Suprapubic skin (tissue), 4 donors: Measurements from ENCODE around the gene KRTAP2-2.

ENCODE experiments used
- EP300 ChIP-seq: sonication (generic); formaldehyde crosslinking; IDR thresholded peaks from one replicate; pipeline ENCODE4 v1.6.1; 2017; ENCODE audit warnings: antibody characterized with exemption
- POLR2A ChIP-seq, 2 donors: fragments of 450-650 bp; IDR thresholded peaks; one replicate each; pipeline ENCODE4 v1.6.1; 2017; ENCODE audit warnings: antibody characterized with exemption in 2 of 2, mild to moderate bottlenecking in 2 of 2, moderate library complexity in 2 of 2
- POLR2AphosphoS5 ChIP-seq, 3 donors: sonication (generic); formaldehyde crosslinking; IDR thresholded peaks; one replicate each; pipeline ENCODE4 v1.6.1; 2017; ENCODE audit warnings: antibody characterized with exemption in 3 of 3
- TF ChIP-seq, protein P1 (sequence below), 2 donors: fragments of 200-600 bp in 1 of 2; fragments of 450-650 bp in 1 of 2; sonication (generic) in 1 of 2; IDR thresholded peaks; one replicate each; pipeline ENCODE4 v1.5.1; 2016 to 2019; ENCODE audit warnings: antibody characterized with exemption in 2 of 2, mild to moderate bottlenecking in 1 of 2, moderate library complexity in 1 of 2

DNA sequence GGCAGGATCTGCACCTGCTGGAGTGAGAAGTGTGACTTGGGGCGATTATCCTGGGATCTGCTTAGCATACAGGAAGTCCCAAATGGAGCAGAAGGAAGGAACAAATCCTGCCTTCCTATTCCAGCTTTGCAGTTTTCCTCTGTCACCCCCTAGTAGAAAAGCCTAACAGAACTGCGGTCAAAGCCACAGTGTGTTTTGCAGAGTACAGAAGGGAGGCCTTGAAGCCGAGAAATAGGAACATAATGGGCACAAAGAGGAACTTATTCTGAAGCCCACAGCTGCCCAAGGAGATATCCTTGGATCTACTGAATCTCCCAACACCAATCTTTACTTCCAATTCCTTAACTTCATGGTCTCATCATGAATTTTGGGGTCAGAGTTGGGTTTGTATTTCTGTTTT is 36.5 kb downstream of the KRTAP2-2 start:
- TF ChIP-seq, protein P1, sequence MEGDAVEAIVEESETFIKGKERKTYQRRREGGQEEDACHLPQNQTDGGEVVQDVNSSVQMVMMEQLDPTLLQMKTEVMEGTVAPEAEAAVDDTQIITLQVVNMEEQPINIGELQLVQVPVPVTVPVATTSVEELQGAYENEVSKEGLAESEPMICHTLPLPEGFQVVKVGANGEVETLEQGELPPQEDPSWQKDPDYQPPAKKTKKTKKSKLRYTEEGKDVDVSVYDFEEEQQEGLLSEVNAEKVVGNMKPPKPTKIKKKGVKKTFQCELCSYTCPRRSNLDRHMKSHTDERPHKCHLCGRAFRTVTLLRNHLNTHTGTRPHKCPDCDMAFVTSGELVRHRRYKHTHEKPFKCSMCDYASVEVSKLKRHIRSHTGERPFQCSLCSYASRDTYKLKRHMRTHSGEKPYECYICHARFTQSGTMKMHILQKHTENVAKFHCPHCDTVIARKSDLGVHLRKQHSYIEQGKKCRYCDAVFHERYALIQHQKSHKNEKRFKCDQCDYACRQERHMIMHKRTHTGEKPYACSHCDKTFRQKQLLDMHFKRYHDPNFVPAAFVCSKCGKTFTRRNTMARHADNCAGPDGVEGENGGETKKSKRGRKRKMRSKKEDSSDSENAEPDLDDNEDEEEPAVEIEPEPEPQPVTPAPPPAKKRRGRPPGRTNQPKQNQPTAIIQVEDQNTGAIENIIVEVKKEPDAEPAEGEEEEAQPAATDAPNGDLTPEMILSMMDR (IDR thresholded peaks at IDR 0.05), result no peak
- no peak for TF ChIP-seq POLR2A (IDR thresholded peaks at IDR 0.05)
- no peak for TF ChIP-seq EP300
- TF ChIP-seq POLR2AphosphoS5 (IDR thresholded peaks at IDR 0.05), result no peak
